H9 (cell line): Measurements from ENCODE around the gene RBM4B. TPM values are rescaled to one million over a fixed set of nuclear protein-coding genes. Genes with fewer than 3 reads are reported as not detected.
A peak's percentile ranks its signal among the peaks of the same experiment; 100 is the strongest.

Source experiments
- DNase-seq: peaks from one replicate; pipeline ENCODE4 v3.0.0-alpha.2; 2017
- H2AFZ ChIP-seq: one replicate; pipeline ENCODE4 v1.6.1; 2013; ENCODE audit warnings: mild to moderate bottlenecking, low read length, control low read depth, moderate library complexity
- H2AK5ac ChIP-seq: 2 replicates; pipeline ENCODE4 v1.6.1; 2013; ENCODE audit warnings: low read length, control low read depth, mixed read lengths; ENCODE audit not compliant: insufficient read length
- H2BK120ac ChIP-seq: one replicate; pipeline ENCODE4 v1.6.1; 2013; ENCODE audit warnings: low read depth, mild to moderate bottlenecking, low read length, control low read depth, inconsistent platforms; ENCODE audit not compliant: poor library complexity, severe bottlenecking
- H2BK12ac ChIP-seq: 2 replicates; pipeline ENCODE4 v1.6.1; 2013; ENCODE audit warnings: low read length, control low read depth, mixed read lengths, low read depth; ENCODE audit not compliant: insufficient read length
- H2BK15ac ChIP-seq: 2 replicates; pipeline ENCODE4 v1.6.1; 2013; ENCODE audit warnings: low read depth, low read length, control low read depth
- H2BK20ac ChIP-seq: one replicate; pipeline ENCODE4 v1.6.1; 2013; ENCODE audit warnings: low read depth, mild to moderate bottlenecking, low read length, control low read depth, inconsistent platforms; ENCODE audit not compliant: poor library complexity, severe bottlenecking
- H2BK5ac ChIP-seq: 2 replicates; pipeline ENCODE4 v1.6.1; 2013; ENCODE audit warnings: low read length, control low read depth, mixed read lengths; ENCODE audit not compliant: insufficient read length
- H3K14ac ChIP-seq: 2 replicates; pipeline ENCODE4 v1.6.1; 2013; ENCODE audit warnings: low read length, control low read depth; ENCODE audit not compliant: insufficient read depth
- H3K18ac ChIP-seq: 2 replicates; pipeline ENCODE4 v1.6.1; 2013; ENCODE audit warnings: low read depth, mild to moderate bottlenecking, mixed read lengths, low read length, control low read depth; ENCODE audit not compliant: insufficient read length
- H3K23ac ChIP-seq: 2 replicates; pipeline ENCODE4 v1.6.1; 2013; ENCODE audit warnings: low read length, control low read depth, mixed read lengths, low read depth; ENCODE audit not compliant: insufficient read length
- H3K23me2 ChIP-seq: 2 replicates; pipeline ENCODE4 v1.6.1; 2013; ENCODE audit warnings: low read depth, mild to moderate bottlenecking, mixed read lengths, low read length, control low read depth; ENCODE audit not compliant: insufficient read length, poor library complexity, severe bottlenecking
- H3K27ac ChIP-seq: 2 replicates; pipeline ENCODE4 v1.5.1; 2013; ENCODE audit warnings: low read length, control low read depth, mixed read lengths, low read depth; ENCODE audit not compliant: insufficient read length
- H3K27me3 ChIP-seq: 2 replicates; pipeline ENCODE4 v1.6.1; 2013; ENCODE audit warnings: low read length, control low read depth, inconsistent platforms; ENCODE audit not compliant: insufficient read depth
- H3K4ac ChIP-seq: 2 replicates; pipeline ENCODE4 v1.6.1; 2013; ENCODE audit warnings: low read depth, mild to moderate bottlenecking, control low read depth, inconsistent platforms, low read length, moderate library complexity
- H3K4me1 ChIP-seq: 2 replicates; pipeline ENCODE4 v1.6.1; 2013; ENCODE audit warnings: low read length, control low read depth, inconsistent platforms; ENCODE audit not compliant: insufficient read depth
- H3K4me2 ChIP-seq: 2 replicates; pipeline ENCODE4 v1.6.1; 2013; ENCODE audit warnings: low read length, control low read depth, mixed read lengths; ENCODE audit not compliant: insufficient read length, insufficient read depth
- H3K56ac ChIP-seq: 2 replicates; pipeline ENCODE4 v1.6.1; 2013; ENCODE audit warnings: low read depth, mild to moderate bottlenecking, mixed read lengths, low read length, control low read depth; ENCODE audit not compliant: insufficient read length
- H3K79me1 ChIP-seq: 2 replicates; pipeline ENCODE4 v1.6.1; 2013; ENCODE audit warnings: low read depth, mild to moderate bottlenecking, moderate library complexity, low read length, control low read depth, inconsistent platforms; ENCODE audit not compliant: insufficient read depth, poor library complexity, severe bottlenecking
- H3K79me2 ChIP-seq: 2 replicates; pipeline ENCODE4 v1.6.1; 2013; ENCODE audit warnings: low read length, control low read depth, inconsistent platforms; ENCODE audit not compliant: insufficient read depth
- H3K9ac ChIP-seq: 2 replicates; pipeline ENCODE4 v1.6.1; 2013; ENCODE audit warnings: low read length, control low read depth, mixed read lengths; ENCODE audit not compliant: insufficient read length; ENCODE audit errors: extremely low read depth
- H3K9me3 ChIP-seq: one replicate; pipeline ENCODE4 v1.6.1; 2013; ENCODE audit warnings: low read depth, low read length, inconsistent platforms; ENCODE audit not compliant: control insufficient read depth
- H3T11ph ChIP-seq: one replicate; pipeline ENCODE4 v1.6.1; 2013; ENCODE audit warnings: mild to moderate bottlenecking, low read length, control low read depth, inconsistent platforms
- H4K20me1 ChIP-seq: one replicate; pipeline ENCODE4 v1.6.1; 2013; ENCODE audit not compliant: control insufficient read depth, insufficient read length, insufficient read depth
- H4K5ac ChIP-seq: 2 replicates; pipeline ENCODE4 v1.6.1; 2013; ENCODE audit warnings: low read depth, mild to moderate bottlenecking, mixed read lengths, low read length, control low read depth; ENCODE audit not compliant: insufficient read length
- H4K8ac ChIP-seq: replicated peaks from 2 replicates; pipeline ENCODE4 v1.6.1; 2013; ENCODE audit warnings: low read length, control low read depth, mixed read lengths, low read depth; ENCODE audit not compliant: insufficient read length
- H4K91ac ChIP-seq: 2 replicates; pipeline ENCODE4 v1.6.1; 2013; ENCODE audit warnings: low read depth, mild to moderate bottlenecking, moderate library complexity, mixed read lengths, low read length, control low read depth; ENCODE audit not compliant: insufficient read length
- H3K27ac Mint-ChIP-seq, 3 experiments: 2 replicates in 2 of 3; 3 replicates in 1 of 3; pipeline ENCODE4 v1.8.0; 2020 to 2021; ENCODE audit warnings: mixed read lengths in 3 of 3, mild to moderate bottlenecking in 1 of 3, moderate library complexity in 1 of 3
- H3K27me3 Mint-ChIP-seq: 2 replicates; pipeline ENCODE4 v1.8.0; 2021; ENCODE audit warnings: low read depth, mild to moderate bottlenecking, moderate library complexity, mixed read lengths
- H3K36me3 Mint-ChIP-seq, 3 experiments: 2 replicates in 2 of 3; 3 replicates in 1 of 3; pipeline ENCODE4 v1.8.0; 2020 to 2021; ENCODE audit warnings: low read depth in 3 of 3, mixed read lengths in 3 of 3; ENCODE audit not compliant: insufficient read depth in 1 of 3
- H3K4me1 Mint-ChIP-seq, 2 experiments: 2 replicates each; pipeline ENCODE4 v1.8.0; 2020; ENCODE audit warnings: mixed read lengths in 2 of 2
- H3K4me3 Mint-ChIP-seq, 2 experiments: 2 replicates in 1 of 2; 3 replicates in 1 of 2; pipeline ENCODE4 v1.8.0; 2020 to 2021; ENCODE audit warnings: mild to moderate bottlenecking in 2 of 2, mixed read lengths in 2 of 2, moderate library complexity in 1 of 2
- H3K9me3 Mint-ChIP-seq, 2 experiments: 2 replicates in 1 of 2; 3 replicates in 1 of 2; pipeline ENCODE4 v1.8.0; 2020; ENCODE audit warnings: mild to moderate bottlenecking in 2 of 2, mixed read lengths in 2 of 2, moderate library complexity in 1 of 2
- WGBS: extraction: QIAGEN DNeasy Blood & Tissue Kit; methylation state at CpG from one replicate; pipeline ENCODE4 v1.1.7; 2013; ENCODE audit warnings: missing lambda C conversion rate, low lambda C conversion rate, mixed read lengths; ENCODE audit not compliant: insufficient read length; ENCODE audit errors: extremely low coverage; 5-methylcytosine and 5-hydroxymethylcytosine counted together
- total RNA-seq: library from RNA; stranded (reverse); gene quantifications from 2 replicates; pipeline ENCODE4 v1.2.1, GENCODE V29; 2021
- TF ChIP-seq, protein P1 (sequence below): fragments of 200-600 bp; sonication (generic); conservative IDR thresholded peaks from 3 replicates; pipeline ENCODE4 v1.8.0; 2021; ENCODE audit warnings: antibody characterized with exemption, mild to moderate bottlenecking

Gene RBM4B
- total RNA-seq, 1 experiment from 2014 or later, result 34.0 TPM

DNA sequence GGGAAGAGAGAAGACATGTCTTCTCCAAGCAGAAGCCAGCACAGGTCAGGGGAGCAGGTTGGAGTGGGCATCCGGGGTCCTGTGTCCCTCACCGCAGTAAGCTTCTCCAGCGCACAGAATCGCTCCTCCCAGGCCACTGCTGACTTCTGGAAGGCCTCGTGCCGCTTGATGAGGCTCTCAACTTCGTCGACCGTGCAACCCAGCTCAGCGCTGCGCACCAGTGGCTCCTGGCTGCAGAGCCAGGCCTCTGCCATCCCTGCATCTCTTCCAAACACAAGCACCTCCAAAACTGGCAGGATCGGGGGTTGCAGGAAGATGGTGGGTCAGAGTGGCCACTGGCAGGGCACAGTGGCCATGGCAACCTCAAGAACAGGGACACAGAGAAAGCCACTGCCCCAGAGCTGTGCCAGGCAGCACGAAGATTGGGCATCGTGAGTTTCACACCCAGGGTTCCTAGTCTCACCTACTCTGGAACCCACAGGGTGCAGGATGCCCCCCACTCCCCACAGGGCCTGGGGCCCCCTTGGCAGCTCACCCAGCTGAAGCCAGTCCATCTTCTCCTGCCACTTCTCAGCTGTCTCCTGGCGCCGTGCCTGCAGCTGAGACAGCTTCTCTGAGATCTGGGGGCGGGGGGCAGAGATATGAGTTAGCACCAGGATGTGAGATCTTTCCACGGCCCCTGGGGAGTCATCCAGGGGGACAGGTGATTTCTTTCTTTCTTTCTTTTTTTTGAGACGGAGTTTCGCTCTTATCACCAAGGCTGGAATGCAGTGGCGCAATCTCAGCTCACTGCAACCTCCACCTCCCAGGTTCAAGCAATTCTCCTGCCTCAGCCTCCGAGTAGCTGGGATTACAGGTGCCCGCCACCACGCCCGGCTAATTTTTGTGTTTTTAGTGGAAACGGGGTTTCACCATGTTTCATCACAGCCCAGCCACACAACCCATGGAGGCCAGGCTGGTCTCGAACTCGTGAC, 11.2 kb upstream of the RBM4B start:
- Histone ChIP-seq H3K27ac (no peak overlapping the region), H3K14ac (no peak overlapping the region), H2BK5ac (no peak overlapping the region), H3T11ph (no peak overlapping the region), H2AFZ (no peak overlapping the region), H3K4me1 (no peaks in the 10 kb centered on the region), H2BK15ac (no peak overlapping the region), H3K9ac (no peak overlapping the region), H3K23me2 (no peaks in the 10 kb centered on the region), H4K5ac (no peak overlapping the region), H3K4me2 (no peak overlapping the region), H2AK5ac (no peak overlapping the region), H3K79me2 (no peaks in the 10 kb centered on the region), H2BK120ac (no peak overlapping the region), H3K27me3 (no peaks in the 10 kb centered on the region), H2BK20ac (no peak overlapping the region), H2BK12ac (no peak overlapping the region), H3K79me1 (no peaks in the 10 kb centered on the region), H3K56ac (no peak overlapping the region), H3K4ac (no peak overlapping the region), H4K20me1 (no peaks in the 10 kb centered on the region), H4K8ac (no peak overlapping the region), H3K18ac (no peak overlapping the region), H3K9me3 (no peaks in the 10 kb centered on the region), H3K23ac (no peak overlapping the region), H4K91ac (no peak overlapping the region)
- Mint-ChIP-seq H3K27me3 (no peaks in the 10 kb centered on the region), H3K36me3 (peaks cover 20 to 93% (median 87%) of the 10 kb centered on the region in 3 experiments), H3K9me3 (no peaks in the 10 kb centered on the region), H3K4me3 (no peak overlapping the region), H3K4me1 (no peaks in the 10 kb centered on the region), H3K27ac (peak overlapping the region in 1 of 3 experiments; percentile 91; a peak in 1 of 7 replicates)
- TF ChIP-seq, protein P1, sequence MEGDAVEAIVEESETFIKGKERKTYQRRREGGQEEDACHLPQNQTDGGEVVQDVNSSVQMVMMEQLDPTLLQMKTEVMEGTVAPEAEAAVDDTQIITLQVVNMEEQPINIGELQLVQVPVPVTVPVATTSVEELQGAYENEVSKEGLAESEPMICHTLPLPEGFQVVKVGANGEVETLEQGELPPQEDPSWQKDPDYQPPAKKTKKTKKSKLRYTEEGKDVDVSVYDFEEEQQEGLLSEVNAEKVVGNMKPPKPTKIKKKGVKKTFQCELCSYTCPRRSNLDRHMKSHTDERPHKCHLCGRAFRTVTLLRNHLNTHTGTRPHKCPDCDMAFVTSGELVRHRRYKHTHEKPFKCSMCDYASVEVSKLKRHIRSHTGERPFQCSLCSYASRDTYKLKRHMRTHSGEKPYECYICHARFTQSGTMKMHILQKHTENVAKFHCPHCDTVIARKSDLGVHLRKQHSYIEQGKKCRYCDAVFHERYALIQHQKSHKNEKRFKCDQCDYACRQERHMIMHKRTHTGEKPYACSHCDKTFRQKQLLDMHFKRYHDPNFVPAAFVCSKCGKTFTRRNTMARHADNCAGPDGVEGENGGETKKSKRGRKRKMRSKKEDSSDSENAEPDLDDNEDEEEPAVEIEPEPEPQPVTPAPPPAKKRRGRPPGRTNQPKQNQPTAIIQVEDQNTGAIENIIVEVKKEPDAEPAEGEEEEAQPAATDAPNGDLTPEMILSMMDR, result no peak
- no CpG with 5 or more reads among the region's 28 CpGs for WGBS
- no peak for DNase-seq
